Upper lobe of right lung (tissue), 1 donor: ENCODE measurements around the gene LINC00305. TPM values are rescaled to one million over a fixed set of nuclear protein-coding genes. Genes with fewer than 3 reads are reported as not detected.

Source experiments
- ATAC-seq: fragments of 200-7000 bp; cut with Tn5 transposase; one replicate; pipeline ENCODE4 v1.9.1; 2020; ENCODE audit warnings: mild to moderate bottlenecking, moderate library complexity
- DNase-seq: peaks from one replicate; pipeline ENCODE4 v3.0.0-alpha.2; 2020
- H3K27ac ChIP-seq: fragments of 200-600 bp; one replicate; pipeline ENCODE4 v1.8.0; 2022
- H3K27me3 ChIP-seq: fragments of 200-600 bp; one replicate; pipeline ENCODE4 v1.8.0; 2022; ENCODE audit warnings: mild to moderate bottlenecking
- H3K36me3 ChIP-seq: fragments of 200-600 bp; one replicate; pipeline ENCODE4 v1.8.0; 2022
- H3K4me1 ChIP-seq: fragments of 200-600 bp; one replicate; pipeline ENCODE4 v1.8.0; 2022
- H3K4me3 ChIP-seq: fragments of 200-600 bp; one replicate; pipeline ENCODE4 v1.8.0; 2022; ENCODE audit warnings: mild to moderate bottlenecking
- H3K9me3 ChIP-seq: fragments of 200-600 bp; one replicate; pipeline ENCODE4 v1.8.0; 2022
- CTCF ChIP-seq: fragments of 200-600 bp; IDR thresholded peaks from one replicate; pipeline ENCODE4 v1.8.0; 2022; ENCODE audit warnings: antibody characterized with exemption
- intact Hi-C: fragments of 100-400 bp; cut with DNase I; formaldehyde crosslinking; loops from one replicate; pipeline ENCODE4 v1.11.0; 2022
- long read RNA-seq: library from polyadenylated mRNA; unstranded; transcript quantifications from one replicate; pipeline ENCODE4 v2.0.0, GENCODE V29; 2021
- total RNA-seq: library from RNA; stranded (reverse); fragmentation: NEBNext Ultra II Directional; extraction: Animal tissue kit (Norgen Biotek cat#: 25700); gene quantifications from one replicate; pipeline ENCODE4 v1.2.1, GENCODE V29; 2021
- donor health status: DM: no; HTN: yes; CAD: no; lungs with severe emphysema.

Gene LINC00305
- not detected for total RNA-seq
- long read RNA-seq: 0 reads

- Histone ChIP-seq H3K27ac (no peak within 1 kb of the TSS), H3K4me1 (no peaks in the 10 kb centered on the region), H3K4me3 (no peak within 1 kb of the TSS), H3K27me3 (no peaks in the 10 kb centered on the region), H3K9me3 (no peaks in the 10 kb centered on the region), H3K36me3 (no peaks in the 10 kb centered on the region)
- intact Hi-C loops: no loop called here
- no peak for DNase-seq
- no peak for ATAC-seq
- no peak for TF ChIP-seq CTCF
Measured at GRCh38 chr18:64148988-64149387, at the start of gene LINC00305. TSS of gene LINC00305 (minus strand) at chr18:64149088.

- no peak overlapping the region for H3K27ac ChIP-seq
Measured at GRCh38 chr18:64191069-64191468, 42.2 kb upstream of the LINC00305 start.

DNA sequence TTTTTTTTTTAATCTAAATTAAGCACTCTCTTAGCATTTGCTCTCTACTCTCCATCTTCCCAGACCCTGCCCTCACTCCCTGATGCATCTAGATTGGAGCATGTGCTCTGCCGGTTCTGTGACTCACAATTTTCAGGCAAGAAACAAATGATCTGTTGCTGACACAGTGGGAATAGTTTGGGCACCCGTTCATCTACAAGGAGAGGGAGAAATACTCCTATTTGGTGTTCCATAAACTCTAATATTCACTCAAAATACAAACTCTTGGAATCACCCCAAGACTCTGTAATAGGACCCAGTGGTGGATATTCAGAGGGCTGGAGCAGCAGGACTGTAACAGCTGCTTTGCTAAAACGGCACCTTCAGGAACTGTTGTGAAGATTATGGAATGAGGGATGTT lies 37.1 kb upstream of the LINC00305 start:
- no peaks in the 10 kb centered on the region for H3K36me3 ChIP-seq
- no peak overlapping the region for H3K4me3 ChIP-seq
- DNase-seq (no peak), ATAC-seq (no peak)
- no peaks in the 10 kb centered on the region for H3K4me1 ChIP-seq
- no peak for TF ChIP-seq CTCF
- no peak overlapping the region for H3K27ac ChIP-seq
- no peaks in the 10 kb centered on the region for H3K9me3 ChIP-seq
- H3K27me3 ChIP-seq: no peaks in the 10 kb centered on the region
- intact Hi-C loops: no loop called here

More at GRCh38 chr18:64191069-64191468, 42.2 kb upstream of the LINC00305 start:
- Histone ChIP-seq H3K9me3 (no peaks in the 10 kb centered on the region), H3K4me1 (no peaks in the 10 kb centered on the region), H3K4me3 (no peak overlapping the region), H3K36me3 (no peaks in the 10 kb centered on the region), H3K27me3 (no peaks in the 10 kb centered on the region)
- no peak for ATAC-seq
- DNase-seq: no peak
- TF ChIP-seq CTCF: no peak
- intact Hi-C loops: no loop called here

GRCh38 chr18:64183665-64184064 lies 34.8 kb upstream of the LINC00305 start:
- H3K4me1 ChIP-seq: no peaks in the 10 kb centered on the region
- no peak for TF ChIP-seq CTCF
- no peaks in the 10 kb centered on the region for H3K36me3 ChIP-seq
- DNase-seq: no peak
- no peaks in the 10 kb centered on the region for H3K9me3 ChIP-seq
- no peak overlapping the region for H3K4me3 ChIP-seq
- no peak for ATAC-seq
- H3K27me3 ChIP-seq: no peaks in the 10 kb centered on the region
- intact Hi-C loops: no loop called here
- no peak overlapping the region for H3K27ac ChIP-seq

- H3K27ac ChIP-seq: no peak overlapping the region
Measured at GRCh38 chr18:64180617-64181016, 31.7 kb upstream of the LINC00305 start.

More at GRCh38 chr18:64180617-64181016, 31.7 kb upstream of the LINC00305 start:
- Histone ChIP-seq H3K4me3 (no peak overlapping the region), H3K27me3 (no peaks in the 10 kb centered on the region), H3K36me3 (no peaks in the 10 kb centered on the region), H3K4me1 (no peaks in the 10 kb centered on the region), H3K9me3 (no peaks in the 10 kb centered on the region)
- no peak for ATAC-seq
- no peak for TF ChIP-seq CTCF
- intact Hi-C loops: no loop called here
- DNase-seq: no peak
